Mucosa of descending colon (tissue), 3 donors: Measurements from ENCODE around the gene SLC25A21. TPM values are rescaled to one million over a fixed set of nuclear protein-coding genes. Genes with fewer than 3 reads are reported as not detected.
"Not testable (repeated sequence)": the region's sequence is repeated elsewhere in the genome, so short reads cannot be mapped to it uniquely, and the experiment has no call there.

Experiments
- ATAC-seq: fragments of 200-7000 bp; cut with Tn5 transposase; one replicate; pipeline ENCODE4 v1.9.1; 2020; ENCODE audit warnings: mild to moderate bottlenecking, moderate library complexity
- DNase-seq, 3 donors: peaks; one replicate each; pipeline ENCODE4 v3.0.0-alpha.2; 2020
- H3K36me3 ChIP-seq: fragments of 200-600 bp; one replicate; pipeline ENCODE4 v1.8.0; 2021; ENCODE audit warnings: low read depth, mild to moderate bottlenecking
- H3K4me1 ChIP-seq: fragments of 200-600 bp; one replicate; pipeline ENCODE4 v1.8.0; 2021; ENCODE audit warnings: low read depth, mild to moderate bottlenecking
- H3K4me3 ChIP-seq: fragments of 200-600 bp; one replicate; pipeline ENCODE4 v1.8.0; 2021; ENCODE audit warnings: mild to moderate bottlenecking
- H3K9me3 ChIP-seq: fragments of 200-600 bp; one replicate; pipeline ENCODE4 v1.8.0; 2021; ENCODE audit warnings: mild to moderate bottlenecking
- CTCF ChIP-seq: fragments of 200-600 bp; IDR thresholded peaks from one replicate; pipeline ENCODE4 v1.8.0; 2022; ENCODE audit warnings: antibody characterized with exemption, mild to moderate bottlenecking
- intact Hi-C, 2 donors: fragments of 100-400 bp; cut with DNase I in 1 of 2; cut with micrococcal nuclease in 1 of 2; formaldehyde crosslinking; loops; one replicate each; pipeline versions ENCODE4 v1.11.0 to v1.11.1; 2022; cut with DNase I, micrococcal nuclease
- total RNA-seq, 3 donors: library from RNA; stranded (reverse); fragmentation: NEBNext Ultra II Directional in 2 of 3; extraction: Animal tissue kit (Norgen Biotek cat#: 25700) in 2 of 3; gene quantifications; one replicate each; pipeline versions ENCODE4 v1.2.1 to v1.2.4, GENCODE V29; 2021 to 2023
- donor health status: DM: no; HTN: no; CAD: no; lungs with moderate emphysema.
- donor health status: DM: no; HTN: no; CAD: no.
- donor health status: DM: no; HTN: yes; CAD: no.

Gene SLC25A21
- total RNA-seq, 3 donors from 2014 or later = 0.31 to 1.4 (median 0.61) TPM

- TF ChIP-seq CTCF = no peak
- Histone ChIP-seq H3K4me1 (no peaks in the 10 kb centered on the region), H3K4me3 (no peak overlapping the region), H3K9me3 (no peaks in the 10 kb centered on the region), H3K36me3 (no peaks in the 10 kb centered on the region)
- DNase-seq (no peak), ATAC-seq (no peak)
- intact Hi-C loops = no loop called here
Measured at GRCh38 chr14:36820111-36820709, 352.2 kb downstream of the SLC25A21 start.

- H3K36me3 ChIP-seq = no peaks in the 10 kb centered on the region
- TF ChIP-seq CTCF = no peak
- H3K4me3 ChIP-seq = no peak overlapping the region
- no peaks in the 10 kb centered on the region for H3K9me3 ChIP-seq
- no peak for DNase-seq
- ATAC-seq = no peak
- no peaks in the 10 kb centered on the region for H3K4me1 ChIP-seq
- intact Hi-C loops = no loop called here
Measured at GRCh38 chr14:36818794-36819384, 353.5 kb downstream of the SLC25A21 start.

- Histone ChIP-seq H3K9me3 (no peaks in the 10 kb centered on the region), H3K36me3 (no peaks in the 10 kb centered on the region), H3K4me1 (no peaks in the 10 kb centered on the region), H3K4me3 (no peak overlapping the region)
- no peak for TF ChIP-seq CTCF
- DNase-seq (no peak), ATAC-seq (no peak)
- intact Hi-C loops = no loop called here
Measured at GRCh38 chr14:36818246-36818645, 354.2 kb downstream of the SLC25A21 start.

GRCh38 chr14:36817071-36817930 is 355.1 kb downstream of the SLC25A21 start:
- ATAC-seq (no peak), DNase-seq (no peak)
- TF ChIP-seq CTCF = no peak
- H3K4me3 ChIP-seq = no peak overlapping the region
- H3K9me3 ChIP-seq = no peaks in the 10 kb centered on the region
- intact Hi-C loops = no loop called here
- H3K4me1 ChIP-seq = no peaks in the 10 kb centered on the region
- no peaks in the 10 kb centered on the region for H3K36me3 ChIP-seq

GRCh38 chr14:36816481-36816880 is 355.9 kb downstream of the SLC25A21 start:
- H3K9me3 ChIP-seq = no peaks in the 10 kb centered on the region
- DNase-seq (no peak), ATAC-seq (no peak)
- no peaks in the 10 kb centered on the region for H3K36me3 ChIP-seq
- intact Hi-C loops = no loop called here
- H3K4me3 ChIP-seq = no peak overlapping the region
- TF ChIP-seq CTCF = no peak
- no peaks in the 10 kb centered on the region for H3K4me1 ChIP-seq

- not testable (repeated sequence) for H3K36me3 ChIP-seq, DNase-seq
Measured at GRCh38 chr14:36814783-36815182, 357.6 kb downstream of the SLC25A21 start.

More at GRCh38 chr14:36814783-36815182, 357.6 kb downstream of the SLC25A21 start:
- ATAC-seq, H3K4me1 ChIP-seq, H3K9me3 ChIP-seq, H3K4me3 ChIP-seq, intact Hi-C loops: not testable (repeated sequence)
